WTC11 (cell line): Measurements from ENCODE around the gene ISCU.

Source experiments
- CREM ChIP-seq: sonication (generic); formaldehyde crosslinking; IDR thresholded peaks from 2 replicates; pipeline ENCODE4 v1.8.1; 2022; ENCODE audit warnings: mild to moderate bottlenecking, missing genetic modification reagents, moderate library complexity
- ELF4 ChIP-seq: sonication (generic); formaldehyde crosslinking; IDR thresholded peaks from 2 replicates; pipeline ENCODE4 v1.8.1; 2022; ENCODE audit warnings: low read depth, mild to moderate bottlenecking, moderate library complexity, missing genetic modification reagents
- TF ChIP-seq, protein P1 (sequence below): fragments of 200-600 bp; IDR thresholded peaks from 2 replicates; pipeline ENCODE4 v1.8.0; 2022; ENCODE audit warnings: antibody characterized with exemption

DNA sequence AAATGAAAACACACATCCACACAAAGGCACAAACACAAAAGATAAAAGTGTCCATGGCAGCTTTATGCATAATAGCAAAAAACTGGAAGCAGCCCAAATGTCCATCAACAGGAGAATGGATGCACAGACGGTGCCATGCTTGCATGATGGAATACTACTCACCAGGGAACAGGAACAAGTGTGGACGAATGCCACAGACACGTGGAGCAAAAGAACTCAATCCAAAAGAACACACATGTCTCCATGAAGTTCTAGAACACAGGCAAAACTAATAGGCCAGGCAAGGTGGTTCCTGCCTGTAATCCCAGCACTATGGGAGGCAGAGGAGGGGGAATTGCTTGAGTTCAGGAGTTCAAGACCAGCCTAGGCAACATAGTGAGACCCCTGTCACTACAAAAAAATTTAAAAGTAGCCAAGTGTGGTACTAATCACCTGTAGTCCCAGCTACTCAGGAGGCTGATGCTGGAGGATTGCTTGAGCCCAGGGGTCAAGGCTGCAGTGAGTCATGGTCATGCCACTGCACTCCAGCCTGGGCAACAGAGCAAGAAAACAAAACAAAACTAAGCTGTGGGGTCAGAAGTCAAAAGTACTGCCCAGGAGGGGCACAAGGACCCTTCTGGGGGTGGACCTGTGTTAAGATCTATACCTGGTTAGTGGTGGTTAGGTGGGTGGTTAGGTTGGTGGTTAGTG, 42.7 kb downstream of the ISCU start:
- no peak for TF ChIP-seq ELF4 (CRISPR knock-in tag)
- TF ChIP-seq CREM: no peak
- TF ChIP-seq, protein P1, sequence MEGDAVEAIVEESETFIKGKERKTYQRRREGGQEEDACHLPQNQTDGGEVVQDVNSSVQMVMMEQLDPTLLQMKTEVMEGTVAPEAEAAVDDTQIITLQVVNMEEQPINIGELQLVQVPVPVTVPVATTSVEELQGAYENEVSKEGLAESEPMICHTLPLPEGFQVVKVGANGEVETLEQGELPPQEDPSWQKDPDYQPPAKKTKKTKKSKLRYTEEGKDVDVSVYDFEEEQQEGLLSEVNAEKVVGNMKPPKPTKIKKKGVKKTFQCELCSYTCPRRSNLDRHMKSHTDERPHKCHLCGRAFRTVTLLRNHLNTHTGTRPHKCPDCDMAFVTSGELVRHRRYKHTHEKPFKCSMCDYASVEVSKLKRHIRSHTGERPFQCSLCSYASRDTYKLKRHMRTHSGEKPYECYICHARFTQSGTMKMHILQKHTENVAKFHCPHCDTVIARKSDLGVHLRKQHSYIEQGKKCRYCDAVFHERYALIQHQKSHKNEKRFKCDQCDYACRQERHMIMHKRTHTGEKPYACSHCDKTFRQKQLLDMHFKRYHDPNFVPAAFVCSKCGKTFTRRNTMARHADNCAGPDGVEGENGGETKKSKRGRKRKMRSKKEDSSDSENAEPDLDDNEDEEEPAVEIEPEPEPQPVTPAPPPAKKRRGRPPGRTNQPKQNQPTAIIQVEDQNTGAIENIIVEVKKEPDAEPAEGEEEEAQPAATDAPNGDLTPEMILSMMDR: no peak
